GM19438 (cell line): ENCODE measurements around the gene CPOX.
A peak's percentile ranks its signal among the peaks of the same experiment; 100 is the strongest.

Experiments used
- ATAC-seq: cut with Tn5 transposase; IDR thresholded peaks from one replicate; pipeline ENCODE4 v1.9.1; 2021; ENCODE audit warnings: low read depth; ENCODE audit not compliant: unreplicated experiment

CPOX gene

GRCh38 chr3:98545940-98546339 is 47.5 kb downstream of the CPOX start:
- peak; percentile 56 for ATAC-seq

GRCh38 chr3:98542623-98543022 is 50.8 kb downstream of the CPOX start:
- ATAC-seq, result no peak

- ATAC-seq, result no peak
These were observed 51.7 kb downstream of the CPOX start for GRCh38 chr3:98541695-98542094.

GRCh38 chr3:98540346-98540745 is 53.1 kb downstream of the CPOX start:
- ATAC-seq, result peak; percentile 34

- ATAC-seq, result peak; percentile 69
These were observed 56.9 kb downstream of the CPOX start for GRCh38 chr3:98536456-98537017.

GRCh38 chr3:98534734-98535133 is 58.7 kb downstream of the CPOX start:
- no peak for ATAC-seq

- ATAC-seq, result no peak
These were observed 59.2 kb downstream of the CPOX start for GRCh38 chr3:98534168-98534567.

GRCh38 chr3:98532709-98533571 is 60.5 kb downstream of the CPOX start:
- no peak for ATAC-seq

- ATAC-seq, result no peak
These were observed 61.2 kb downstream of the CPOX start for GRCh38 chr3:98532275-98532637.

- ATAC-seq, result peak; percentile 24
These were observed 61.7 kb downstream of the CPOX start, which contains the start of gene GPR15 for GRCh38 chr3:98531622-98532274. TSS of gene GPR15 (plus strand) at chr3:98531978. CDS start at chr3:98532034, 56 bp downstream.

- no peak for ATAC-seq
These were observed 62.7 kb downstream of the CPOX start for GRCh38 chr3:98530676-98531075.

GRCh38 chr3:98529856-98530459 is 63.5 kb downstream of the CPOX start:
- ATAC-seq, result no peak
